GM19043 (cell line): ENCODE measurements around the gene HTRA3.

Experiments
- ATAC-seq: cut with Tn5 transposase; IDR thresholded peaks from one replicate; pipeline ENCODE4 v1.9.1; 2021; ENCODE audit warnings: low read depth; ENCODE audit not compliant: unreplicated experiment

HTRA3 gene

GRCh38 chr4:8269535-8270417, at the start of gene HTRA3:
TSS of gene HTRA3 (plus strand) at chr4:8269754. CDS start at chr4:8269969, 215 bp downstream.
- no peak for ATAC-seq

DNA sequence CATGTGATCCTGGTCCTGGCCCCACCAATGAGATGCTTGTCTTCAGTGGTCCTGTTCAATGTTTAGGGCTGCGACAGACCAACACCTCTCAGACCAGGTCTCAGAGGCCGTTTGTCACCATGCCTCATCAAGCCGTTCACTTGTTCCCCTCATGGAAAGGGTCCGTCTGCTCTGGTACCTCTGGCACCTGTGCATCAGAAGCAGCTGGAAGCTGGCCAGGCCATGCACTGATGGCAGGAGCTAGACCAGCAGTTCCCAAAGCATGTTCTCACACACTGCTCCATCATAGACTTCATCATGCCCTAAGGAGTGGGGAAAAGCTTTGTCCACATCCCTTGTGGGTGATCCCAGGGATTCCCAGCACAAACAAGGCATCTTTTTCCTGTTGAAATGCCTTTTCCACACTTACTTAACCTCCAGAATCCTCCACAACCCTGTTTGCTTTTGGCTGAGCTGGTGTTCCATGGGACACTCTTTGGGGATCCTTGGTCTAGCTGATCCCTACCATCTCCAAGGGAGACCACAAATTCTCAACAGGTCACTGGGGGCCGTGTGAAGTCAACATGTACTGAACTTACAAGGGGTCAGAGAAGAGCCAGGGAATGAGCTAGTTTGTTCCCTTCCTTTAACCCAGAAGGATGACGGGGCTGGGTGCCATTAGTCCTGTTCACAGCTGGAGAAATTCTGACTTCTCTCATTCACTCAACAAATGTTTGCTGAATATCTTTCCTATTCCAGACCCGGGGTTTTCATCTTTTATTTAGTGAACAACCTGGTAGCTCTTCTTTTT, 48.7 kb upstream of the HTRA3 start:
- ATAC-seq: no peak

DNA sequence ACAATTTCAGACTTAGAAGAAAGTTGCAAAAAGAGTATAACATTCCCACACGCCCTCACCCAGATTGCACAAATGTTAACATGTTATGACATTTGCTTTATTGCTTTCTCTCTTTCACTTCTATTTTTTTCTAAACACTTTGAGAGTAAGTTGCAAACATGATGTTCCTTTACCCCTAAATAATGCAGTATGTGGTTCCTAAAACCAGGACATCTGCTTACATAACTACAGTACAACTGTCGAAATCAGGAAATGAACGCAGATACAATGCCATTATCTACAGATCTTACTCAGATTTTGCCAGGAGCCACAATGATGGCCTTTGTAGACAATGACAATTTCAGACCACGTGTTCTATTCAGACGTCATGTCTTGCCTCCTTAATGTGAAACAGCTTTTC, 48.1 kb upstream of the HTRA3 start:
- ATAC-seq: no peak

GRCh38 chr4:8221985-8222384, 47.6 kb upstream of the HTRA3 start:
- ATAC-seq: no peak

- no peak for ATAC-seq
Observed at GRCh38 chr4:8222609-8223388, 46.8 kb upstream of the HTRA3 start.

DNA sequence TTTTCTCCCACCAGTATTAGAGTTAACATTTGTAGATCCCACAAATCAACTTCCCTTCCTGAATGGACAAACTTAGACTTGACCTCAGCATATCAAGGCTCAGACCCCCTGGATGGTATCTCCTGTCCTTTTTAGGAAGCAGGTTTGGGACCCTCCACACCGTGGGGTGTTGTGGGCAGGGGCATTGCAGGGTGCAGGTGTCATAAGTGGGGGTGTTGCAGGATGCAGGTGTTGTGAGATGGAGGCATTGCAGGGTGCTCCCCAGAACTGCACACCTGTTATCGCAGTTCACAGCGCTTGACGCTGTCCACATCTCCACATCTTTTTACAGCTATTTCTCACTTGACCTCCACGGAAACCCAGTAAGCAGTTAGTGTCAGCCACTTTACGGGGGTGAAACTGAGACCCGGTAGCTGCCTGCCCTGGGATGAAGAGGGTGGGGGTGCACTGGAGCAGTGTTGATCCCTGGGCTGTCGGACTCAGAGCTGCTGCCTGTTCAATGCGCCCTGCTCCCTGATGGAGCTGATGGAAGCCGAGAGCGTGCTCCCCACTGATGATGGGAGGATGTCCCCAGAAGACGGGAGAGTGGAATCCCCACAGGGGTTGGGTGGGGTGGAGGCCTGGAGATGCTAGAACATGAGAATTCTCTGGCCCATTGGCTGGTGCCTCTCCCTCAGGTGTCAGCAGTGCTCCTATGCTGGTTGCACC, 45.1 kb upstream of the HTRA3 start:
- no peak for ATAC-seq

DNA sequence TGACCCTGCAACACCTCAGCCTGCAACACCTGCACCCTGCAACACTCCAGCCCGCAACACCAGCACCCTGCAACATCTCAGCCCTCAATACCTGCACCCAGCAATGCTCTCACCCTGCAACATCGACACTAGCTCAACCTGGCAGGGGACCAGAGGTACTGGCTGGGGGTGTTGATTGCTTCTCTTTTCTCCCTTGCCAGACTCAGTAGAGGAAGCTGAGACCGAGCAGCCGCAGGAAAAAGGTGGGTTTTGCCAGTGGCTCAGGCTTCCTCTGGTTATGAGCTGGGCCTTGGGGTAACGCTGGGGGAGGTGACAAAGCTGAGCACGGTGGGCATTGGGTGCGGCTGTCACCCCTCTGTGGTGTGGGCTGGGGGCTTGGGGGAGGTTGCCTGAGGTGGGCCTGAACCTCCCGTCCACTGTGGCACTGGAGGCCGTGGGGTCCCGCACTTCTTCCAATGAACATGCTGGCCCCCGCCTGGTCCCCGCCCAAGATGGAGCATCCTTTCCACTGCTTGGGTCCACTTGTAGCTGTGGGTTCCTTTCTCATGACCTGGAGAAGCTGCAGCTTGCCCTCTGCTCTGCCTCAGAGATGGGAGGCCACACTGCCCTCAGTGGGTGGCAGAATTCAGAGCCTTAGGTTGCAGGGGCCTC, 44.5 kb upstream of the HTRA3 start:
- no peak for ATAC-seq

DNA sequence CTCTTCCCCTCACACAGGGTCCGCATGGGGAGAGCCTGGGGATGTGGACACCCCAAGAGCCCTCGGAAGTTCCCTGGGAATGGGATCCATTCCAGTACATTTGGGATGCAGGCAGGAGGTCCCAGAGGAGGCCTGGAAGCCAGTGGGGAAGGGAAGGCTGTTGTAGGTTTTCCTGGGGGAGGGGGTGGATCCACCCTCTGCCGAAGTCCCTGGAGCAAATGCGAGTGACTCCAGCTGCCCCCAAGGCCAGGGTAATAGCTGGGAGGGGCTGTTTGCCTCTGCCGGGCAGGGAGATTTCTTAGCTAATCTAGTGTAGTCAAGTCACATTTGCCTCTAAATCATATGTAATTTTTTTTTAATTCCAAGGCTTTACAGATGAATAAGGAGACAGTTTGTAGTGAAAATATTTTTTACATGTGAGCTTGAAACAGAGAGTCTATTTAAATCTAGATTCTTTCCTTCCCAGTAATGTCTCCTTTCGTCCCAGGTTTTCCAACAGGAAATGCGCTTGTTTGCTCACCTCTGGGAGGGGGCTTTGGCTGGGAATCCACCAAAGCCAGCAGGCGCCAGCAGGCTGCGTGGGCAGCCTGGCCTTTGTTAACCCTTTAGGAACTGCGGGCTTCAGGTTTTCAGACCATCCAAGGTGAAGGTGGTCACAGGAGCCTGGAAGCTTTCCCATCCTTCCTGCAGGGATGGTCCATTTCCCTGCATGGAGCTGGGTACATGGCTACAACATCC, 43.7 kb upstream of the HTRA3 start:
- ATAC-seq: no peak

DNA sequence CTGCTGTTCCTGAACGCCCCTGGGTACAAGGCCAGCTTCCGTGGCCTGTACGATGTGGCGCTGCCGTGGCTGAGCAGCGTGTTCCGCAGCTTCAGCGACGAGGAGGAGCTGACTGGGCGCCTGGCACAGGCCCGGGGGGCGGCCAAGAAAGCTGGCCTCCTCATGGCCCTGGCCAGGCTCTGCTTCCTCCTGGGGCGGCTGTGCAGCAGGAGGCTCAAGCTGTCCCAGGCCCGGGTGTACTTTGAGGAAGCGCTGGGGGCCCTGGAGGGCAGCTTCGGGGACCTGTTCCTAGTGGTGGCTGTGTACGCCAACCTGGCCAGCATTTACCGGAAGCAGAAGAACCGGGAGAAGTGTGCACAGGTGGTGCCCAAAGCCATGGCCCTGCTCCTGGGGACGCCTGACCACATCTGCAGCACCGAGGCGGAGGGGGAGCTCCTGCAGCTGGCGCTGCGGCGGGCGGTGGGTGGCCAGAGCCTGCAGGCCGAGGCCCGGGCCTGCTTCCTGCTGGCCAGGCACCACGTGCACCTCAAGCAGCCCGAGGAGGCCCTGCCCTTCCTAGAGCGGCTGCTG, 42.3 kb upstream of the HTRA3 start:
- ATAC-seq: no peak

GRCh38 chr4:8227771-8228318, 41.7 kb upstream of the HTRA3 start:
- no peak for ATAC-seq

GRCh38 chr4:8228319-8229250, 41.0 kb upstream of the HTRA3 start:
- peak; percentile 59 for ATAC-seq

GRCh38 chr4:8229331-8229975, 40.1 kb upstream of the HTRA3 start:
- ATAC-seq: no peak

DNA sequence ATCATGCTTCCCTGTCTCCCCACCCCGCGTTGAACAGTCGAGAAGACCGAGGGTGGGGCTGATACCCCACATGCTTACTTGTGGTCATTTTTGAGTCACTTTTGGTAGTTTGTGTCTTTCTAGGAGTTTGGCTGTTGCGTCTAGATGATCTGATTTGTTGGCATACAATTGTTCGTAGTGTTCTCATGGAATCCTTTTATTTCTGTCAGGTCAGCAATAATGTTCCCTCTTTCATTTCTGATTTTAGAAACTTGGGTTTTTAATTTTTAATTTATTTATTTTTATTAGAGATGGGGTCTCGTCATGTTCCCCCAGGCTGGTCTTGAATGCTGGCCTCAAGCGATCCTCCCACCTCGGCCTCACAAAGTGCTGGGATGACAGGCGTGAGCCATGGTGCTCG, 39.5 kb upstream of the HTRA3 start:
- ATAC-seq: no peak

- ATAC-seq: no peak
Observed at GRCh38 chr4:8230891-8231290, 38.7 kb upstream of the HTRA3 start.

DNA sequence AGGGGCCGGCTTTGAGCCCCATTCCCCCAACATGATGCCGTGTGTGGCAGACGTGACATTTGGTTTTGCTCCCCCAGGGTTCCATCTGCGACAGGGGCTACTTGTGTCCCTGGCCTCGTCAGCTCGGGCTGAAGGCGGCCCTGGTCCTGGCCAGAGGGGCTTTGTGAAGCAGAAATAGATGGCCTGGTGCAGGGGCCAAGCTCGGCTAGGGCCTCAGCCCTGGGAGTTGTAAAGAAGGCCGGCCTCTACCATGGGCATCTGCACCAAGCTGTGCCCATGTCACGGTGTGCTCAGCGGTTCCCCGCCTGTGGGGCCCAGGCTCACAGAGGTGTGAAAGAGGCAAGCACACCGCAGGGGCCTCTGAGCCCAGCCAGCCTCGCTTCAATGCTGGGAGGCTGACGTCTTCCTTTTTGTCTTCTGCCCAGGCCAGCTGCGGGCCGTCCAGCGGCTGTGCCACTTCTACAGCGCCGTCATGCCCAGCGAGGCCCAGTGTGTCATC, 38.0 kb upstream of the HTRA3 start:
- no peak for ATAC-seq

- no peak for ATAC-seq
Observed at GRCh38 chr4:8232748-8233147, 36.8 kb upstream of the HTRA3 start.
